ENCODE measurements around the gene CUTA.

CUTA gene, protein sequence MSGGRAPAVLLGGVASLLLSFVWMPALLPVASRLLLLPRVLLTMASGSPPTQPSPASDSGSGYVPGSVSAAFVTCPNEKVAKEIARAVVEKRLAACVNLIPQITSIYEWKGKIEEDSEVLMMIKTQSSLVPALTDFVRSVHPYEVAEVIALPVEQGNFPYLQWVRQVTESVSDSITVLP

GRCh38 chr6:33417903-33418689, at the start of gene CUTA:
Gene CUTA, minus strand, starts transcription at chr6:33418107. Its CDS starts 107 bp downstream, at chr6:33418000.
- DNase-seq = peak; percentile 100

DNA sequence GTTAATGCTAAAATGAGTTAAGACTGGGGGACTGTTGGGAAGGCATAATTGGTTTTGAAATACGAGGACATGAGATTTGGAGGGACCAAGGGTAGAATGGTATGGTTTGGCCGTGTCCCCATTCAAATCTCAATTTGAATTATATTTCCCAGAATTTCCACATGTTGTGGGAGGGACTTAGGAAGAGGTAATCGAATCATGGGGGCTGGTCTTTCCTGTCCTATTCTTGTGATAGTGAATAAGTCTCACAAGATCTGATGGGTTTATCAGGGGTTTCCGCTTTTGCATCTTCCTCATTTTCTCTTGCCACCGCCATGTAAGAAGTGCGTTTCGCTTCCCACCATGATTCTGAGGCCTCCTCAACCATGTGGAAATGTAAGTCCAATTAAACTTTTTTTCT, 49.2 kb upstream of the CUTA start:
- no peak for DNase-seq

- no peak for DNase-seq
Observed at GRCh38 chr6:33466075-33466735, 48.3 kb upstream of the CUTA start.

DNA sequence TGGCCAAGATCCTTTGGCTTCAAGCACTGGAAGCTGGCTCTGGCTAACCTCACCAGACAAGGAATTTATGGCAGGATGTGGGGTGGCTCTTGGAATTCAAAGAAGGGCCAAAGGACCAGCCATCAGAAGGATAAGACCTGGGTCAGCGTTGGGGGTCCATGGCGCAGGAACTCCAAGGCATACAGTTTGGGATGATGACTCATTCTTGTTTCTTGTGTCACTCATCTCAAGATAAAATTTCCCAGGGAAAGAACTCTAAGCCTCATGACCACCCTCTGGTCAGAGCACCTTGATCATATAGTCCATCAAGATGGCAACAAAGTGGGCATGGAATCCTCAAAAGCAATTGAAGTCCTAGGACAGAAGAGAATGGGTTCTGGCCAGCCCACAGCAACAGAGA, 41.3 kb upstream of the CUTA start:
- DNase-seq = no peak

DNA sequence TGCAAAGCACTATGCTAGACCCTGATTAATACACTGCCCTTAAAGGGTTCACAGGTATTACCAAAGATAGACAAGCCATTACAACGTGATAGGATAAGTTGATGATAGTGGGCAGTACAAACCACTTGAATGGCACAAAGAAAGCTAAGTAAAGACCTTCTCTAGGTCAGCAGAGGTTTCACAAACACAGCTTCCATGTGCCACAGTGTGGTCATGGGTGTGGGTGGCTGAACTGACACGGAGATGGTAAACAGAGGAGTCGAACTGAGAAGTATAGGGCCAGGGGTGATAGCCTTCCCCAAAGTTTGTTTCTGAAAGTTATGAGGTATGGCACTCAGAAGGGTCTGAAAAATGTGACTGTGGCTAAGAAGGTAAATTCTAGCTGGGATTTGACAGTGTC, 40.8 kb upstream of the CUTA start:
- no peak for DNase-seq

DNA sequence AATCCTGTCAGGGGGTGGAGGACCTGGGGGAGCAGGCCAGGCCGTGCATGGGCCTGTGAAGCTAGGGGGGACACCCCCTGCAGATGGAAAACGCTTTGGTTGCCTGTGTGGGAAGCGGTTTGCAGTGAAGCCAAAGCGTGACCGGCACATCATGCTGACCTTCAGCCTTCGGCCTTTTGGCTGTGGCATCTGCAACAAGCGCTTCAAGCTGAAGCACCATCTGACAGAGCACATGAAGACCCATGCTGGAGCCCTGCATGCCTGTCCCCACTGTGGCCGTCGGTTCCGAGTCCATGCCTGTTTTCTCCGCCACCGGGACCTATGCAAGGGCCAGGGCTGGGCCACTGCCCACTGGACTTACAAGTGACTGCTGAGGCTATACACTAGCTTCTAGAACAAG, 38.2 kb upstream of the CUTA start:
- DNase-seq = no peak

DNA sequence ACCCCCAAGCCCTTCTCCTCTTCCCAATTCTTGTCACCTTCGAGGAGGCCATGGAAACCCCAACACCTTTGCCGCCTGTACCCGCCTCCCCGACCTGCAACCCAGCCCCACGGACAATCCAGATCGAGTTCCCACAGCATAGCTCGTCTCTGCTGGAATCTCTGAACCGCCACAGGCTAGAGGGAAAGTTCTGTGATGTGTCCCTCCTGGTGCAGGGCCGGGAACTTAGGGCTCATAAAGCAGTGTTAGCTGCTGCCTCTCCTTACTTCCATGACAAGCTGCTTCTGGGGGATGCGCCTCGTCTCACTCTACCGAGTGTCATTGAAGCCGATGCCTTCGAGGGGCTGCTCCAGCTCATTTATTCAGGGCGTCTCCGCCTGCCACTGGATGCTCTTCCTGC, 37.1 kb upstream of the CUTA start:
- no peak for DNase-seq

DNA sequence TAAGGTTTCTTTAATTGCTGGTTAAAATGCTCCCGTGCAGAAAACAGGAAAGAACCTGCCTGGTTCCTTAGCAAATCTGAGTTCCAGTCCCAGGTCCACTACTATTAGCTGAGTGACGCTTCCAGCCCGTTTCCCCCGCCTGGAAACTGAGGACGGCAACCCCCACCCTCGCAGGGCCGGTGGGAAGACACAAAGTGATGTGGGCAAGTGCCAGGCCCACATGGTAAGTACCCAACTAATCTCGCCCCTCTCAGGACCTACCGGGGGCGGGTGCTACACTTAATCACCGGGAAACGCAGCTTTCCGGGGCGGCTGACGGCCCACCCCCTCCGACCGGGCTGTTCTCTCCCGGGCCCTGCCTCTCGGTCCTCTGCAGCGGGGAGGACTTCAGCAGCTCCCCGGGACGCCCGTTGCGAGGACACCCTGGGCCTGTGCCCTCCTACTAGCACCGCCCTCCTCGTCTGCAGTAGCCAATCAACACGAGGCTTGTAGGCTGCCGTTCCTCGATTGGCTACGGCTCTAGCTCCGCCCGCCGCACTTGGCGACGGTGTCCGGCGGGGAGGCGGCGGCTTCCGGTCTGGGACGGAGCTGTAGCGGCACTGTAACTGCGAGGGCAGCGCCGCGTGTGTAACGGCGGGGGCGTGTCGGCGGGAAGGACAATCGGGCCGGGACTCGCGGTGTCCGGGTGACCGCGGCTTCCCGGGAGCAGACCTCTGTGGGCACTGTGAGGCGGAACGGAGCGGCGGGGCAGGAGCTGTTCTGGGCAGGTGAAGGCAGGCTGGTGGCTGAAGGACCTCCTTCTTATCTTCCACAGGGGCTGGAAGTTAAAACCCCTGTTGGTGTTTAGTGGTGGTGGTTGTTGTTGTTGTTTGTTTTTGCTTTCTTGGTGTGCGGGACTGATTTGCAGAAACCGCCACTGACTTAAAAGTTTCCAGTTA, 36.4 kb upstream of the CUTA start, which contains the start of gene ZBTB9:
Gene ZBTB9, plus strand, starts transcription at position 568 of the 938 bp plus-strand sequence. CDS start 525 bp downstream, outside the sequence.
- peak; percentile 95 for DNase-seq

DNA sequence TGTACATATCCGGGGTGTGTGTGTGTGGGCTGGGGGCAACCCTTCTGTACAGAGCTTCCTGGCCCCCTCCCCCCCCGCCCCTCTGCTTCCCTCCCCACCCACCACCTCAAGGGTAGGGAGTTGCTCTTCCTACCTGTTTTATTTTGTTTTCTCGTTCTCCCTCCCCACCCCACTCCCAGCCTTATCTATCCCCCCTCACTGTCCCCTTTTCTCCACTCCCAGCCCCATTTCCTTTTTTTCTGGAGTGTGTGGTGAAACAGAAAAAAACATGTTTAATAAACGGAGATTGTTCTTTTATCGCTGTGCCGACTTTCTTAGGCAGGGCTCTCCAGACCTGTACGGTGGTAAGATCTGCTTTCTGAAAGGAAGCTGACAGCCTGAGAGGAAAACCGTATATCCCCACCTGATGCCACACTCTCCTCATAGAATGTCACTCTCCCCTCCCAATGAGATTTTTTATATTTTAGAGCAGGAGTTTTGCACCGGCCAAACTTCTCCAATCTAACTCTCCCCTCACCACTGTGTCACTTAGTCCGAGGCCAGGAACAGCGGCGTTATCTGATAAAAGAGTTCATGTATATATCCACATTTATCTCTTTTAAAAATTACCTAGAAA, 35.6 kb upstream of the CUTA start:
- DNase-seq = no peak

- DNase-seq = no peak
Observed at GRCh38 chr6:33452496-33452895, 34.6 kb upstream of the CUTA start.

- DNase-seq = no peak
Observed at GRCh38 chr6:33451606-33452005, 33.7 kb upstream of the CUTA start.

DNA sequence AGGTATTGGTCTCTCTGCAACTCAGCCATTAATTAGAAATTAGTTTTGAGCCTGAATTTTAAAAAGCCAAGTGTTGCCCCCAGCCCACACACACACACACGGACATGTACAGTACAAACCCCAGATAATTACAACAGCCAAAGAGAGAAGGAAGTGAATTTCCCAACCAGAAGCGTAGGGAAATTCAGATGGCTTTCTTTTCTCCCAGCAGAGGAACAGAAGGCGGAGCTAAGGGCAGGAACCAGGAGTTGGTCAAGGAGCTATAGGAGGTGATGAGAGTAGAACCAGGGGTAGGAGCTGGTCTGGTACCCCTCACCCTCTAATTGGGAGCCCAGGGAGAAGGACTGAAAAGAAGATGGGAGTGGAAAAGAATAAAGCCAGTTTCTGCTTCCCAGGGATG, 32.5 kb upstream of the CUTA start:
- DNase-seq = no peak

DNA sequence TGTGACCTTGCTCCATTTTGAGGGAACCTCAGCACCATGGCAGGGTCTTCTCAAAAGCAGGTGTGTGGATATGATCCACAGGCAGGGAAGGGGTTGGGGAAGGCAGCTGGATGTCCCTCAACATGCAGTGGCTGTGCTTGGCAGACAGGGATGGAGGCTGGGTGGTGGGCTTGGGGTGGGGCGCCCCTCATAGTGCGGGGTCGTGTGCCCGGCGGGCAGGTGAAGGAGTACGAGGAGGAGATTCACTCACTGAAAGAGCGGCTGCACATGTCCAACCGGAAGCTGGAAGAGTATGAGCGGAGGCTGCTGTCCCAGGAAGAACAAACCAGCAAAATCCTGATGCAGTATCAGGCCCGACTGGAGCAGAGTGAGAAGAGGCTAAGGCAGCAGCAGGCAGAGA, 28.4 kb upstream of the CUTA start:
- DNase-seq = no peak

DNA sequence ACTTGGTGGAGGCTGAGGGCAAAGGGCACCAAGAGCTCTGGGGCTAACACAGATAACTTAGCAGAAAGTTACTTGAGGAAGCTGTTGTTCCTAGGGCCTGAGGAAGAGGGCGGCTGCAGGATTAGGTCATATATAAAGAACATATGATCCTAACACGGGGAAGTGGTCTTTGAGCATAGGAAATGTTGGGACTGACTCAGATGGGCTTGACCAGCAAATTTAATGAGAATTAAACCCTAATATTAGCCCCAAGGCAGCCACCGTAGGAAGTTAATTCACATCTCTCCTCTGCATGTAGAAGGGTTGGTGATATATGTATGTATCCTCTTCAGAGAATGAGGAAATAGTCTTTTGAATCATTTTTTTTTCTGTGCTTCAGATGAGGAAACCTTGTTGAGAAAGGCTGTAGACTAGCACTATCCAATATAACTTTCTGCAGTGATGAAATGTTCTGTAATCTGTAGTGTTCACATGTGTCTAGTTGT, 27.3 kb upstream of the CUTA start:
- DNase-seq = no peak

GRCh38 chr6:33443619-33444504, 26.0 kb upstream of the CUTA start:
- no peak for DNase-seq

GRCh38 chr6:33443025-33443424, 25.1 kb upstream of the CUTA start:
- DNase-seq = no peak

DNA sequence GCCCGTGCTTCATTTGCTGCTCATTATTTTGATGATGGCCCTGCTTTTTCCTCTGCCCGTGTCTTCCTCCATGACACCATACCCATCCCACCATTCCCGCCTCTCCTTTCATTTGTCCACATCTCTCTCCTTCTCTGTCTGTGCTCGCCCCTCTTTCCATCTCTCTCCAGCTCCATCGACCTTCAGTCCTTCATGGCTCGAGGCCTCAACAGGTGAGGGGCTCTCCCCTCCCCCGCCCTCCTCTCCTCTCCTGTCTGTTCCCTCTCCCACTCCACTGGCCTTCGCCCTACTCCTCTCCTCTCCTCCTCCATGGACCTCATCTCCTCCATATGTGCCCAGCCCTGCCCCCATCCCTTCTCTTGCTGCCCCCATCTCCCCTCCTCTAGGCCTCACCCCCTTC, 24.4 kb upstream of the CUTA start:
- no peak for DNase-seq

DNA sequence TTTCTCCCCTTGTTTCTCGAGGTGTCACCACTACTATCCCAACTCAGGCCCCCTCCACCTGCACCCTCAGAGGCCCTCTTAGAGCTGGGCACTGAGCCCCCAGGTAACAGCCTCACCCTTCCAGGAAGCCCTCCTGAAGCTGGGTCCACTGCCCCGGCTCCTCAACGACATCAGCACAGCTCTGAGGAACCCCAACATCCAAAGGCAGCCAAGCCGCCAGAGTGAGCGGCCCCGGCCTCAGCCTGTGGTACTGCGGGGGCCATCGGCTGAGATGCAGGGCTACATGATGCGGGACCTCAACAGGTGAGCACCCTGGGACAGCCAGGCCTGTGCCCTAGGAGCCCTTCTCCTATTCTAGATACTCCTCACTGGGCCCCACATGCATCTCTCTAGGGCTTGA, 23.6 kb upstream of the CUTA start:
- DNase-seq = no peak

- DNase-seq = no peak
Observed at GRCh38 chr6:33440649-33441309, 22.9 kb upstream of the CUTA start.

GRCh38 chr6:33439956-33440648, 22.2 kb upstream of the CUTA start:
- no peak for DNase-seq
